ENCODE data around the gene KIAA0753.

GRCh38 chr17:6561446-6561845 is 79.1 kb downstream of the KIAA0753 start:
- TF ChIP-seq, protein P1, sequence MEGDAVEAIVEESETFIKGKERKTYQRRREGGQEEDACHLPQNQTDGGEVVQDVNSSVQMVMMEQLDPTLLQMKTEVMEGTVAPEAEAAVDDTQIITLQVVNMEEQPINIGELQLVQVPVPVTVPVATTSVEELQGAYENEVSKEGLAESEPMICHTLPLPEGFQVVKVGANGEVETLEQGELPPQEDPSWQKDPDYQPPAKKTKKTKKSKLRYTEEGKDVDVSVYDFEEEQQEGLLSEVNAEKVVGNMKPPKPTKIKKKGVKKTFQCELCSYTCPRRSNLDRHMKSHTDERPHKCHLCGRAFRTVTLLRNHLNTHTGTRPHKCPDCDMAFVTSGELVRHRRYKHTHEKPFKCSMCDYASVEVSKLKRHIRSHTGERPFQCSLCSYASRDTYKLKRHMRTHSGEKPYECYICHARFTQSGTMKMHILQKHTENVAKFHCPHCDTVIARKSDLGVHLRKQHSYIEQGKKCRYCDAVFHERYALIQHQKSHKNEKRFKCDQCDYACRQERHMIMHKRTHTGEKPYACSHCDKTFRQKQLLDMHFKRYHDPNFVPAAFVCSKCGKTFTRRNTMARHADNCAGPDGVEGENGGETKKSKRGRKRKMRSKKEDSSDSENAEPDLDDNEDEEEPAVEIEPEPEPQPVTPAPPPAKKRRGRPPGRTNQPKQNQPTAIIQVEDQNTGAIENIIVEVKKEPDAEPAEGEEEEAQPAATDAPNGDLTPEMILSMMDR (IDR thresholded peaks at IDR 0.05; ENCODE audit: low read depth, low read length), result no peak
- TF ChIP-seq POLR2A (IDR thresholded peaks at IDR 0.05; ENCODE audit: extremely low read depth, insufficient read length), result no peak

Measured in NB4 (cell line).